HG03575 (cell line): ENCODE results near the gene RSPO3.

Experiments
- ATAC-seq: cut with Tn5 transposase; IDR thresholded peaks from one replicate; pipeline ENCODE4 v1.9.1; 2021; ENCODE audit not compliant: unreplicated experiment, insufficient number of reproducible peaks, low FRiP score; ENCODE audit errors: extremely low read depth

Gene RSPO3

DNA sequence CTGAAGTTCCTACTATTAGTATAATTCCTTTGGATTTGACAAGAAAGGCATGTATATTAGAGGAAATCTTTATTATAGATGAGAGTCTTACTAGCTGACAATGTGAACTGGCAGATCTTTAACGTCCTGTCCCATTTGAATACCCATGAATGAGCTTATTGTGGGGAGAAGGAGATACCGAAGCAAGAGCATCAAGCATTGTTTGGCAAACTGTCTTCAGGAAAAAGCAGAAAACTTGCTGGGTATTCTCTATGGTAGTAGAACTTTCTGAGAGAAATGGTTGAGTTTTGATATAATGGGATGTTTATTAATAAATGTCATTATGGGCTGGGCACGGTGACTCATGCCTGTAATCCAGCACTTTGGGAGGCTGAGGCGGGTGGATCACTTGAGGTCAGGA, 18.3 kb downstream of the RSPO3 start:
- no peak for ATAC-seq

DNA sequence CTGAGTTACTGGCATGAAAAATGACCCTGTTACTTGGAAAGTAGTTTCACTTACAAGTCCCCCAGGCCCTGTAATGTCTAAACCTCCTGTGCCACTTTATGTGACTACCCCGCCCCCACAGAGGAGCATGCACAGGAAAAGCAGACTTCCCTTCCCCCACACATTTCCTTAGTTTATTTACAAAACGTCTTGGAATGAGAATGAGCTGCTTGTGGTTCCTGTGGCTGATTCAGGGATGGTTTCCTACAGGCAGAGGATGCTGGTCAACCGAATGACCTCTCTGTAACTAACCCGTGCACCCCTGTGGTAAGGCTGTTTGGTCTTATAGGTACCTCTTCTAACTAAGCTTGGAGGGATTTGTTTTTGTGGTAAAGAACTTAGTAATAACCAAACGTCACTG, 28.5 kb downstream of the RSPO3 start:
- no peak for ATAC-seq

DNA sequence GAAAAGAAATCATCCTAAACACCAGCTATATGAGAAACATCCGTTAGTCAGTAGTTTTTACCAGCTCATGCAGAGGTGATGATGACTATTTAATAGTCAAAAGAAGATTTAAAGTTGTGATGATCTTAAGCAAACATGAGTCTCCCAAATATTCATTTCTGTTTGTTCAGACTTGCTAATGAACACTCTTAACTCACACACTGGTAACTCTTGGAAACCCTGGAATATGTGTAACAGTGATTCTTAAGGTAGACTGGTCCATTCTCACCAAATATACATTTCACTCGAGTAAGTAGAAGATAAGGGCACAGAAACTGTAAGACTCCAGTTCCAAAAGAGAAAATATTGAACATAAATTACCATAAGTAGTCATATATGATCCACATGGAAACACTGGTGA, 29.1 kb downstream of the RSPO3 start:
- no peak for ATAC-seq

DNA sequence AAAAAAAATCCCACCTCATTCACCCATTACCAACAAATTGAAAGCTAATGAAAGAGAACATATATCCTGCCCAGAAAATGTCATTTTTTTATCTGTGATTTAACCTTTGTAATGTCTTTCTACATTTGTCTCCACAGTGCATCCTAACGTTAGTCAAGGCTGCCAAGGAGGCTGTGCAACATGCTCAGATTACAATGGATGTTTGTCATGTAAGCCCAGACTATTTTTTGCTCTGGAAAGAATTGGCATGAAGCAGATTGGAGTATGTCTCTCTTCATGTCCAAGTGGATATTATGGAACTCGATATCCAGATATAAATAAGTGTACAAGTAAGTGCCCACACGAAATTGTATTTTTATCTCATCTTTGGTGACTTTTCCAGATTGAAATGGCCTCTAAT, 30.0 kb downstream of the RSPO3 start:
- no peak for ATAC-seq

DNA sequence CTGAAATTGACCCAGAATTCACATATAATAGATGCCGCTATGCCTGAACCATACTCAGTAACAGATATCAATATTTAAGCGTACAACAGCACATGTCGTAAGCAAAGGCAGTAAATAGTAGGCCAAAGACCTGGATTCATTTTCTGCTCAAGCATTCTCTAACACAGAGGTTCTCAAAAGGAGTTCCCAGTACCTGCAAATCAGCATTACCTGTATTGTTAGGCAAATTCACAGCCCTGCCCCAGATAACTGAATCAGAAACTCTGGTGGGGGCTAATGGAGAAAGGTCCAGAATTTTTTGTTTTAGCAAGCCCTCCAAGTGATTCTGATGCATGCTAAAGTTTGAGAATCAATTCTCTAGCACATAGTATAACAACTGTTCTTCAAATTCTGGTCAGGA, 36.0 kb downstream of the RSPO3 start:
- no peak for ATAC-seq

DNA sequence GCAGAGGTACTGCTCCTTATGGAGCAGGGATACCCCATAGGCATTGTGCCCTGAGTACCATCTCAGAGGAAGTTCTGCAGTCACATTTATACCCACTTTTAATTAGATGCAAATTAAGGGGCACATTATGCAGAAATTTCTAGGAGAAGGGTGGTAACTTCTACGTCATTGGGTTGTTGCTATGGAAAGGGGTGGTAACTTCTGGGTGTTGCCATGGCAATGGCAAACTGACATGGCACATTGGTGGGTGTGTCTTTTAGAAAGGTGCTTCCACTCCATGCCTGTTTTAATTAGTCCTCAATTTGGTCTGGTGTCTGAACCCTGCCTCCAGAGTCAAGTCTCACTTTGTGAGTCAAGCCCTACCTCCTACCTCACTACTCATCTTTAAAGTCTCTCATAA, 42.0 kb downstream of the RSPO3 start:
- no peak for ATAC-seq

DNA sequence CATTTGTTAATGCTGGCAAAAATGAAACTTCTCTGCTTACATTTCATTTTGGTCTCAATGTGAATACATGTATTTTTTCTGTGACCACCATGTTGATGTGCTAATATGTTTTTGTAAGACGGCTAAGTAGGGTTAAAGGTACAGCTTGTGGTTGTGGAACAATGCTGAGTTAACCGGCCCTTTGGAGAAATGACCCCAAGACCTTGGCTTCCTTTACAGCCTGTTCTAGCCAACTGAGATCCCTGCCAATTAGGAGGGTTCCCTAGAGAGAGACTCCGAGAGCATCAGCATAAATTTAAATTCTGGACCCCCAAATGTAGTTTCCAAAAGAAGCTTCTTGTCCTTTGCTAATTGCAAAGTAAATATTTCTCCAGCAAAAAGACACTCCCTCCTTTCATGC, 44.4 kb downstream of the RSPO3 start:
- ATAC-seq, result no peak

DNA sequence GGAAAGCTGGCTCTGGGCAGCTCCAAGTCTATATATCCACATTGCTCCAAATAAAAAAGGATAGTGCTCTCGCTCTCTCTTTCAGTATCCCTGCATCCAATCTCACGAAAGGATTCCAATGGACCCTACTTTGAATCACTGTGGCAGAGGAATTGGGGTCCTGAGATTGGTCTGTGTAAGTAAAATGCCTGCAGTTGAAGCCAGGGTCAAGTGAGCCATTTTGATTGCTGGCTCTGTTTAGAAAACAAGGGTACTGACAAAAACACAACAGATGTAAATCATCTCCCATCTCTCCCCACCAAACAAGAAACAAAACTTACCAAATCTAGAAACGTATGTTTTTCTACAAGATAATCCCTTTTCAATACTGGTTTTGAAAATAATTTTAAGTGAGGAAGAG, 45.6 kb downstream of the RSPO3 start:
- no peak for ATAC-seq

DNA sequence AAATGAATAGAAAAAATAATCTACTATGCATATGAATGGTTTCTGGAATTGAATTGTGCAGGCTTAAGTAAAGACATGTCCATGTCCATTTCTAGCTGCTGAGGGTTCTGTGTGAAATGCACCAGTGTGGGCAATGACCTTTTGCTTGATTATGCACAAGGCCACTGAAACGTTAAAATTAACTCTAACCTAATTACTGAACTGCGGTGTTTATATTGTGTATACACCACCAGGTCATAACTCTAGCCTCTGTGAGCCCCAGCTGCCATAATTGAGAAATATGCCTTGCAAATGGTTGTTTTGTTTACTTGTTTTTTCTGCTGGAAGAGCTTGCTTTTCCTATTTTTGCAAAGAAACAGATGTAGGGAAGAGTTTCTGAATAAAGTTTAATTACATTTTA, 46.1 kb downstream of the RSPO3 start:
- ATAC-seq, result no peak

DNA sequence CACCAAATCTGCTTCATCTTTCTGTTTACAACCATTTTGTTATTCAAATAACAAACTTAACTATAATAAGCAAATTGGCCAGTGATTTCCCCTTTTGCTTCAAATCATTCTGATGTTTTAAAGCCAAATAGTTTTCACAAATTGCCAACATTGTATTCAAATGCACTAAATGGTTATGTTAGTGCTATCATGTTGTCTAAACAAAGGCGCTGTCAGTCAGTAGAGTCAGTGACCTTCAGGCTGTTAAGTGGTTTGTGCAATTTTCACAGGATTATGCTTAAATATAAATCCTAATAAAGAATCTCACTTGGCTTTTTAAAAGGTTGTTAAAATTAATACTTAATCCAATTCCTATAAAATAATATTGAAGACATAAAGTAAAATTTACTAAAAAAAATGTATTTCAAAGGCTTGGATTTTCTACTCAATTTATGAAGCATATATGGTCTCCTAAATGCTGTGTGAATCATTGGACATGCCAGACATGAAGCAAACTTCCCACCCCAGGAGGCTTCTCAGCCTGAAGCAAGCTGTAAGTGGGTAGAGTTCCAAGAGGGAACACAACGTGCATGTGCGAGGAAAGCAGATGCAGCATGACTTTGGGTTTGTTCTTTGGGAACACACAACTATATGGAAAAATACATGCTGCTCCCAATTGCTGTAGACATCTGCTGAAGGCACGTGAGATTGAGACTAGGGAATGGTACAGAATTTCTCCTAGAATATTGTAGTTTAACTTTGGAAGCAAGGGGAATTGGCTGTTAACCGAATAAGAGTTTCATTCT, 54.9 kb downstream of the RSPO3 start:
- no peak for ATAC-seq

DNA sequence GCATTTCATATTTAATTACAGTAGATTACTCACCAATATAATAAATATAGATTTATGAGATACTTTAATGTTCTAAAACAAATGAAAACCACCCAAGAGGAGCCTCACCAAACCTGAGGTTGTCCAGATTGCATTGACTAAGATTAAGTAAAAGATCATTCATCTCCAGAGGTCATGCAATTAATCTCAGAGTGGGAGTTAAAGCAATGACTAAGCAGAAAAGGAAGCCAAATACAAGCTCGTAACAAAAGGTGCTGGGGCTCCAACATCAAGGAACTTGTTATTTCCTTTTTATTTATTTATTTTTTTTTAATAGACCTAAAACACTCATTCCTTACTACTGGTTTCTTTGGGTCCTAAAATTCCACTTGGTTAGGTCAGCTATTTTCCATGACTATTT, 57.7 kb downstream of the RSPO3 start:
- no peak for ATAC-seq

DNA sequence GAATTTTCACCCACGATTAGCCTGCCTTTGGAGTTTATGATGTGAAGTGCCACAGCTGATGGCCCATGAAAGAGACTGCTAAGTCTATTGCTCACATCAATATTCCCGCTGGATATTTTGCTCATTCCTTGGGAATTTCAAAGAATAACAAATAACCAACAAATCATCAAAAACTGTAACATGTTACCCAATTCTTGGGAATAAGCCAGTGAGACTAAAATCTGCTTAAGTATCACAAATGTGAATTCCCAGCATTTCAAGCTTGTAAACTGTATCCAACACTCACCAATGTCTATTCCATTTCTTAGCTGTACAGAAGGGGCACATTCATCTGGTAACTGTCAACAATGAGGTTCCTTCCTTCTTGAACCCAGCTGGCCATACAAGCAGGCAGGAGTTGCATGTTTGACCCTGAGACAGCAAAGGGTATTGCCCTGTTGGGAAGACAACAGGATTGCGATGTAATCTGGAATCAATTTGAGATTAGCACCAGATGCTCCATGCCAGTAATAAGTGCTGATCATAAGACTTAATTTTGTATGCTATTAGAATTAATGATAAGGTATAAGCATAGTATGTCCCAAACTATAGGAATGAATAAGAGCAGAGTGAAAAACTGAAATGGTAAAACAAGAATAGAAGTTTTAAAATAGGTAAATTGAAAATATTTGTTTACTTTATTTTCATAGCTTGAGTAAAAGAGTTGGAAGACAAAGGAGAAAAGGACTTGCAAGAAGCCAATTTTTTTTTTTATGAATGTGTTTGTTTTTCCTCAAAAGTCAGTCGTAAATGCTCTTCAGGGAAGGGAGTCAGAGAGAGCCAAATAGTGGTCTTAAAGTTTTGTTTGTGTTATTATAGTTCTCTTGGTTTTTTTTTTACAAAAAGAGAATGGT, 58.8 kb downstream of the RSPO3 start:
- ATAC-seq, result no peak

DNA sequence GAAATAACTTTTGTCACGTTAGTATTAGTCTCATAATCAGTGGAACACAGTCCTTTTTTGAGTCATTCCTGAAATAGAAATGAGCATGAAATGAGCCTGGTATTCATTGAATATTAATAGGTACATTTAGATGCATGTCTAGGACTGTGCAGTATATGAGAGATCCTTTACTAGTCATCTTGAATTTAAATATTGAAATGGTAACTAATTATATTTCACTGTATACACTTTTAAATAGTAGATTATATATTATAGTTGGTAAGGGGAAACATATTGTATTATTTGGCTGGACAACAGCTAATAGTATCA, 59.4 kb downstream of the RSPO3 start:
- ATAC-seq, result no peak

DNA sequence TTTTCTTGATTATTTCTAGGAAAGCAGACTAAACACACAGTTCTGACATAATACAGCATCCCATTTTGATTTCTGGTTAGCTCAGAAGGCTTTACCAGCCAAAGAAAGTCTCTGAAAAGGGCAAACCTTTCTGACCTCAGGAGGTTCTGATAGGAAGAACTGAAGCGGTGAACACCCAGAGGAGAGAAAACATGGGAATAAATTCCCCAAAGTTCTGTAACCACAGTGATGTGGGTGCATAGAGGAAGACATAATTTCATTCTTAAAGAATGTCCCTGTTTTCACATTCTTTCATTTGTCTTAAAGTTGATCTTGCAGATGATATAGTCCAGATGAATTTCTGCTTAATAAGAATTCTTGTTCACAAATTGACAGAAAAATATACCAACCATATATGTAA, 60.3 kb downstream of the RSPO3 start:
- no peak for ATAC-seq

DNA sequence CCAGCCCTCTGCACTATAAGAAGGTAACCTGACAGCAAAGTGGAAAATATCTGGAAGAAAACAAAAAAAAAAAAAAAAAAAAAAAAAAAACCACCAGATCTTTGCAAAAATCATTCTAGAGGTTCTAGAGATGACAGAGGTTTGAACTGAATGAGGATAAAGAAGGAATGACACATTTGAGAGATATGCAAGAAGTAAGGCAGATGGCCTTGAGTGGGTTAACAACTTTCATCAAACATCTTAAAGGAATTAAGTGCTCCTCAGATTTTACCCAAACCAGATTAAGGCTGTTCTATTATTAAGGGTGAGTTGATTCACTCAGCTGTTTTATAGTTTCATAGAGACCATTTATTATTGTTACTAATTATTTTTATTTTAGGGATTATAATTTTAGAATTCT, 62.0 kb downstream of the RSPO3 start:
- ATAC-seq, result no peak

DNA sequence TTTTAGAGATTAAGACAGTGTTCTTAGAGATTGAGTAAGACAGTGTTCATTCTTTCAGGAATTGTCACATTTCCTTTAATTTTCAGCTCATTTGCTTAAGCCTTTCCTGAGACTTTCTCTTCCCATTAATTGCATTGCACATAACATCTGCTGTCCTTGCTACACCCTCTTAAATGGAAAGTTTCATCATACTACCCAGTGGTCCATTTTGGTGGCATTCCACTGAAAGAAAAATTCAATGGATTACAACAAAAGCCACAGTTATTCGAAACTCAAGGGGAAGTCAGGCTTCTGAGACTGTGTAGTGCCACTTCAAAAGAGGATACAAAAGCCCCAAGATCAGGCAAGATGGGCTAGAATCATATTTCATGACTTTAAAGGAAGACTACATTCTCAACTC, 64.0 kb downstream of the RSPO3 start:
- no peak for ATAC-seq

DNA sequence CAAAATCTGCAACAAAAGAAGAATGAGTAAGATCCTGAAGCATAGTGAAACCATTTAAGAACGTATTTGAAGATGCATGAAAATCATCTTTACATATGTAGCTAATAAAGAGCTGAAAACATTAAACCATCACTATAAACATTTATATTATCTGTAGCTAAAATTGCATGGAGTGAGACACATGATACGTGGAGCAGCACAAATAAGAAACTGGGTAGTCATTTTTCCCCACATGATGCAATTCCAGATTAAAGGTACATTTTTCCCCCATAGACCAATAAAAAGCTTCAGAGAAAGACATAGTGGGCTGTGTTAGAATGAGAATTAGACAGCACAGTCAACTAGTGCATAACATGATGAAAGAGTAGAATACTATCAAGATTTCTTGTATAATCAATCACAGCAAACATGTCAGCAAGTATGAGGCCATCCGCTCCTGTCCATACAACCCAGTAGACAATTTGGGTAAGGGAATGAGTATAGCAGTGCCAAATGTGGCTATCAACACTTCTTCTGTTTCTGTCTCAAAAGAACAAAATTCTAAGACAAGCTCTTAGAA, 67.0 kb downstream of the RSPO3 start:
- ATAC-seq, result no peak

DNA sequence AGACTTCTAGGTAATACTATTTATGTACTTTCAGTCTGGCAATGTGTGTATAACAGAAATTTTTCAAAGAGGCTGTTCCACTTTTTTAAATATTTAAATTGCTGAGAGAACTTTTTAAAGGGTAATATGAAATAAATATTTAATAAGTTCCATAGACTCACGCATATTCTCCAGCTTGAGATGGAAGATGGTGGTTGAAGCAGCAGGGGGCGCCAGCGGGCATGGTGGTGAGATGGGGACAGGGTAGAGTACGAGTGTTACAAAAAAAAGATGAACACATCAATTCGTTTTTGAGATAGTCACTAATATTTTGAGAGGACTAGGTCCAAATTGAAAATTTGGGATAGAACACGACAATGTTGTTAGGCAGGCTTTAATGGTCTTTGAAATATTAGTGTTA, 68.4 kb downstream of the RSPO3 start:
- no peak for ATAC-seq

DNA sequence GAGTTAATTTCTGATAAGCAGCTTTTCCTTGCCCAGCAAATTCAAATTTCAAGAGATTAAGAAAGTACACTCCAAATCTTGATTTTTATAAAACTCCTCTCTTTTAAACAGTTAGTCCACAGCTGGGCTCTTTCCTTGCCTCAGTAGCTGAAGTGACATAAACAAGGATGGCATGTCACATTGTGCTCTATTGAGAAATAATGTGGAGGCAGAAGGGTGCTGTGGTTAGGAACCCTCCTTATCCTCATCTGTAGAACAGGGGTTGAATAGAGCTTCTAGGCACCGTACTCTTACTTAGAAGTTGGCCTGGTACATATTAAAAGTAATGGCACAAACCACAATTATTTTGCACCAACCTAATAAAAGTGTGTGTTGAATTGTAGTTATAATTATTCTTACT, 70.3 kb downstream of the RSPO3 start:
- ATAC-seq, result no peak

DNA sequence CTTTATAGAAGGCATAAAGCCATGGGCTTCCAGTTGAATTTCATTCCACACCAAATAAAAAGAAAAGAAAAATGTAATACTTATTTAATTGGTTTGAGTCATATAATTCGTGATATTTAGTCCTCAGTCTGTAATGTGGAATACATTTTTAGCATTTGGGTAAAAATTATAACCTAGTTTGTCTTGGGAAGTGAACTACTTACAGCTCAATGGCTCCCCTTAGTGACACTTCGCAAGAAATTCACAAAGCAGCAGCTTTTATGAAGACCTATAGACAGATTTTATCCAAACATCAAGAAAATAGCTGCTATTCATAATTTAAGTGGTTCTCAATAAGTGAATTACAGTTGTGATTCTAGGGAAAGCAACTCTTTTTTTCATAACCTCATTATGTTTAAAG, 72.1 kb downstream of the RSPO3 start:
- ATAC-seq, result no peak
